ENCODE measurements around the gene PDE2A. TPM values are rescaled to one million over a fixed set of nuclear protein-coding genes. Genes with fewer than 3 reads are reported as not detected.

The PDE2A gene
- polyA plus RNA-seq, 3 donors = 0.18 to 1.7 (median 0.53) TPM

- Mint-ChIP-seq H3K4me1 (no peaks in the 10 kb centered on the region), H3K27me3 (ENCODE audit: low read depth in 3 of 3) (peaks cover 9 to 16% (median 15%) of the 10 kb centered on the region in 3 donors), H3K27ac (no peak overlapping the region), H3K4me3 (no peak overlapping the region), H3K36me3 (no peaks in the 10 kb centered on the region), H3K9me3 (peaks cover 0 to 10% (median 4%) of the 10 kb centered on the region in 7 donors)
- no peak for TF ChIP-seq CTCF (IDR thresholded peaks at IDR 0.05)
- Histone ChIP-seq H3K9me3 (replicated peaks in 1 of 2; ENCODE audit: control insufficient read depth in 1 of 2, insufficient read depth in 1 of 2, low read length in 2 of 2) (no peaks in the 10 kb centered on the region), H3K9ac (ENCODE audit: insufficient read depth, low read length, poor library complexity, severe bottlenecking) (no peak overlapping the region), H3K36me3 (replicated peaks in 1 of 2; ENCODE audit: control insufficient read depth in 1 of 2, insufficient read depth in 2 of 2, low read length in 2 of 2) (no peaks in the 10 kb centered on the region), H3K4me1 (ENCODE audit: control insufficient read depth in 1 of 2, insufficient read depth in 2 of 2, low read length in 2 of 2) (no peaks in the 10 kb centered on the region), H3K4me2 (replicated peaks; ENCODE audit: extremely low read depth, low read length, poor library complexity, severe bottlenecking) (no peak overlapping the region), H3K27me3 (ENCODE audit: control insufficient read depth in 2 of 2, insufficient read depth in 2 of 2, low read length in 2 of 2) (peaks cover 4 to 10% of the 10 kb centered on the region in 2 donors), H3K27ac (ENCODE audit: low read depth in 1 of 2, low read length in 2 of 2) (no peak overlapping the region), H3K4me3 (replicated peaks in 1 of 3; ENCODE audit: low read depth in 2 of 3, low read length in 3 of 3) (no peak overlapping the region), H4K20me1 (ENCODE audit: insufficient read depth, low read length) (no peaks in the 10 kb centered on the region), H2AFZ (ENCODE audit: insufficient read depth, low read depth, low read length, poor library complexity, severe bottlenecking) (no peak overlapping the region), H3K79me2 (ENCODE audit: insufficient read depth, low read length) (no peaks in the 10 kb centered on the region)
- WGBS (ENCODE audit: insufficient coverage) = 98% methylated on average over 4 of the region's 6 CpGs
- intact Hi-C loops (cut with micrococcal nuclease) = no loop called here
- DNase-seq = no peak
Measured at GRCh38 chr11:72543849-72544542, 130.2 kb downstream of the PDE2A start.

GRCh38 chr11:72541257-72541974 lies 132.8 kb downstream of the PDE2A start:
- H3K36me3 Mint-ChIP-seq = no peaks in the 10 kb centered on the region
- no peak overlapping the region for H3K27ac Mint-ChIP-seq
- Histone ChIP-seq H3K27me3 (ENCODE audit: control insufficient read depth in 2 of 2, insufficient read depth in 2 of 2, low read length in 2 of 2) (peaks cover 4 to 6% of the 10 kb centered on the region in 2 donors), H3K4me2 (replicated peaks; ENCODE audit: extremely low read depth, low read length, poor library complexity, severe bottlenecking) (no peak overlapping the region), H3K4me3 (replicated peaks in 1 of 3; ENCODE audit: low read depth in 2 of 3, low read length in 3 of 3) (no peak overlapping the region), H3K27ac (ENCODE audit: low read depth in 1 of 2, low read length in 2 of 2) (no peak overlapping the region), H4K20me1 (ENCODE audit: insufficient read depth, low read length) (no peaks in the 10 kb centered on the region), H3K36me3 (replicated peaks in 1 of 2; ENCODE audit: control insufficient read depth in 1 of 2, insufficient read depth in 2 of 2, low read length in 2 of 2) (no peaks in the 10 kb centered on the region), H3K4me1 (ENCODE audit: control insufficient read depth in 1 of 2, insufficient read depth in 2 of 2, low read length in 2 of 2) (no peaks in the 10 kb centered on the region), H3K79me2 (ENCODE audit: insufficient read depth, low read length) (no peaks in the 10 kb centered on the region), H2AFZ (ENCODE audit: insufficient read depth, low read depth, low read length, poor library complexity, severe bottlenecking) (no peak overlapping the region), H3K9ac (ENCODE audit: insufficient read depth, low read length, poor library complexity, severe bottlenecking) (no peak overlapping the region), H3K9me3 (replicated peaks in 1 of 2; ENCODE audit: control insufficient read depth in 1 of 2, insufficient read depth in 1 of 2, low read length in 2 of 2) (no peaks in the 10 kb centered on the region)
- no peak for TF ChIP-seq CTCF (IDR thresholded peaks at IDR 0.05)
- H3K27me3 Mint-ChIP-seq (ENCODE audit: low read depth in 3 of 3) = peaks cover 11 to 24% (median 15%) of the 10 kb centered on the region in 3 donors
- H3K9me3 Mint-ChIP-seq = peaks cover 0 to 10% (median 4%) of the 10 kb centered on the region in 7 donors
- DNase-seq = no peak
- H3K4me1 Mint-ChIP-seq = no peaks in the 10 kb centered on the region
- 95% methylated on average over 4 of the region's 4 CpGs for WGBS (ENCODE audit: insufficient coverage)
- intact Hi-C loops (cut with micrococcal nuclease) = no loop called here
- no peak overlapping the region for H3K4me3 Mint-ChIP-seq
